CD14-positive monocyte (primary cell): ENCODE results near the gene ACYP2. TPM values are rescaled to one million over a fixed set of nuclear protein-coding genes. Genes with fewer than 3 reads are reported as not detected.
"Not testable (repeated sequence)": the region's sequence is repeated elsewhere in the genome, so short reads cannot be mapped to it uniquely, and the experiment has no call there.

ENCODE experiments used
- DNase-seq, 3 donors: peaks; one replicate each; pipeline ENCODE4 v3.0.0-alpha.2; 2011 to 2022
- H2AFZ ChIP-seq: 2 replicates; pipeline ENCODE4 v1.6.0; 2012; ENCODE audit warnings: mild to moderate bottlenecking, low read depth, low read length, inconsistent platforms; ENCODE audit not compliant: insufficient read depth, poor library complexity, severe bottlenecking
- H3K27ac ChIP-seq, 2 donors: 1 replicate in 1 of 2; 2 replicates in 1 of 2; pipeline ENCODE4 v1.5.1; 2012 to 2013; ENCODE audit warnings: low read length in 2 of 2, control low read depth in 1 of 2, inconsistent platforms in 1 of 2, low read depth in 1 of 2, mild to moderate bottlenecking in 1 of 2
- H3K27me3 ChIP-seq, 2 donors: one replicate each; pipeline versions ENCODE4 v1.6.0 to v1.6.1; 2011 to 2013; ENCODE audit warnings: low read length in 2 of 2; ENCODE audit not compliant: control insufficient read depth in 2 of 2, insufficient read depth in 2 of 2
- H3K36me3 ChIP-seq, 2 donors: replicated peaks in 1 of 2; 1 replicate in 1 of 2; 2 replicates in 1 of 2; pipeline versions ENCODE4 v1.5.1 to v1.6.1; 2012 to 2013; ENCODE audit warnings: low read length in 2 of 2, control low read depth in 1 of 2, inconsistent platforms in 1 of 2, mild to moderate bottlenecking in 1 of 2; ENCODE audit not compliant: insufficient read depth in 2 of 2, control insufficient read depth in 1 of 2
- H3K4me1 ChIP-seq, 2 donors: 1 replicate in 1 of 2; 2 replicates in 1 of 2; pipeline versions ENCODE4 v1.5.1 to v1.6.1; 2012 to 2013; ENCODE audit warnings: low read length in 2 of 2, control low read depth in 1 of 2, inconsistent platforms in 1 of 2, mild to moderate bottlenecking in 1 of 2, moderate library complexity in 1 of 2; ENCODE audit not compliant: insufficient read depth in 2 of 2, control insufficient read depth in 1 of 2
- H3K4me2 ChIP-seq: replicated peaks from 2 replicates; pipeline ENCODE3; 2012; ENCODE audit warnings: low read length, moderate library complexity, mild to moderate bottlenecking; ENCODE audit not compliant: poor library complexity, severe bottlenecking; ENCODE audit errors: extremely low read depth
- H3K4me3 ChIP-seq, 3 experiments: fragments of 200-600 bp in 1 of 3; sonication (generic) in 1 of 3; replicated peaks in 1 of 3; 1 replicate in 2 of 3; 2 replicates in 1 of 3; pipeline ENCODE4 v1.5.1; 2011 to 2013; ENCODE audit warnings: low read length in 3 of 3, mild to moderate bottlenecking in 3 of 3, control low read depth in 2 of 3, low read depth in 2 of 3, inconsistent platforms in 1 of 3, moderate library complexity in 1 of 3
- H3K79me2 ChIP-seq: 2 replicates; pipeline ENCODE4 v1.6.0; 2012; ENCODE audit warnings: mild to moderate bottlenecking, control low read depth, inconsistent platforms, low read length, moderate library complexity; ENCODE audit not compliant: insufficient read depth
- H3K9ac ChIP-seq: 2 replicates; pipeline ENCODE4 v1.6.0; 2017; ENCODE audit warnings: low read length, mild to moderate bottlenecking; ENCODE audit not compliant: insufficient read depth, poor library complexity, severe bottlenecking
- H3K9me3 ChIP-seq, 2 donors: replicated peaks in 1 of 2; 1 replicate in 1 of 2; 2 replicates in 1 of 2; pipeline versions ENCODE4 v1.5.1 to v1.6.1; 2012 to 2013; ENCODE audit warnings: low read length in 2 of 2, control low read depth in 1 of 2; ENCODE audit not compliant: control insufficient read depth in 1 of 2, insufficient read depth in 1 of 2
- H4K20me1 ChIP-seq: 2 replicates; pipeline ENCODE4 v1.6.0; 2012; ENCODE audit warnings: mild to moderate bottlenecking, low read length, control low read depth, moderate library complexity; ENCODE audit not compliant: insufficient read depth
- H3K27ac Mint-ChIP-seq, 7 donors: one replicate each; pipeline ENCODE4 v1.8.0; 2020; ENCODE audit warnings: mild to moderate bottlenecking in 7 of 7, mixed read lengths in 7 of 7, moderate library complexity in 6 of 7, inconsistent platforms in 2 of 7
- H3K27me3 Mint-ChIP-seq, 3 donors: one replicate each; pipeline ENCODE4 v1.8.0; 2021 to 2022; ENCODE audit warnings: low read depth in 3 of 3, mild to moderate bottlenecking in 3 of 3, mixed read lengths in 3 of 3, moderate library complexity in 3 of 3, inconsistent platforms in 1 of 3
- H3K36me3 Mint-ChIP-seq, 2 donors: one replicate each; pipeline ENCODE4 v1.8.0; 2020; ENCODE audit warnings: mixed read lengths in 2 of 2, inconsistent platforms in 1 of 2, mild to moderate bottlenecking in 1 of 2
- H3K4me1 Mint-ChIP-seq: one replicate; pipeline ENCODE4 v1.8.0; 2020; ENCODE audit warnings: mild to moderate bottlenecking, mixed read lengths
- H3K4me3 Mint-ChIP-seq, 2 donors: one replicate each; pipeline ENCODE4 v1.8.0; 2020; ENCODE audit warnings: mild to moderate bottlenecking in 2 of 2, mixed read lengths in 2 of 2, moderate library complexity in 1 of 2
- H3K9me3 Mint-ChIP-seq, 7 donors: one replicate each; pipeline ENCODE4 v1.8.0; 2020 to 2022; ENCODE audit warnings: mixed read lengths in 7 of 7, mild to moderate bottlenecking in 6 of 7, moderate library complexity in 6 of 7, inconsistent platforms in 2 of 7
- WGBS: methylation state at CpG from one replicate; pipeline ENCODE4 v1.1.5; 2013; ENCODE audit warnings: missing lambda C conversion rate; ENCODE audit not compliant: insufficient coverage; 5-methylcytosine and 5-hydroxymethylcytosine counted together
- intact Hi-C, 2 donors: fragments of 100-400 bp; cut with micrococcal nuclease; formaldehyde crosslinking; loops; one replicate each; pipeline versions ENCODE4 v1.15.0 to v1.15.1; 2023
- polyA plus RNA-seq, 3 donors: library from polyadenylated mRNA; depleted of rRNA in 1 of 3; unstranded in 2 of 3; stranded (reverse) in 1 of 3; fragments of 300-500 nt in 2 of 3; fragments of >200 nt in 1 of 3; fragmentation: Illumina TruSeq in 2 of 3; gene quantifications; 1 replicate in 2 of 3; 2 replicates in 1 of 3; pipeline ENCODE4 v1.2.3, GENCODE V29; 2012 to 2021
- TF ChIP-seq, protein P1 (sequence below): fragments of 200-600 bp; IDR thresholded peaks from one replicate; pipeline ENCODE4 v1.8.0; 2022; ENCODE audit warnings: antibody characterized with exemption, mild to moderate bottlenecking

Gene ACYP2
- polyA plus RNA-seq, 3 donors = 6.2 to 10.8 (median 10.3) TPM

DNA sequence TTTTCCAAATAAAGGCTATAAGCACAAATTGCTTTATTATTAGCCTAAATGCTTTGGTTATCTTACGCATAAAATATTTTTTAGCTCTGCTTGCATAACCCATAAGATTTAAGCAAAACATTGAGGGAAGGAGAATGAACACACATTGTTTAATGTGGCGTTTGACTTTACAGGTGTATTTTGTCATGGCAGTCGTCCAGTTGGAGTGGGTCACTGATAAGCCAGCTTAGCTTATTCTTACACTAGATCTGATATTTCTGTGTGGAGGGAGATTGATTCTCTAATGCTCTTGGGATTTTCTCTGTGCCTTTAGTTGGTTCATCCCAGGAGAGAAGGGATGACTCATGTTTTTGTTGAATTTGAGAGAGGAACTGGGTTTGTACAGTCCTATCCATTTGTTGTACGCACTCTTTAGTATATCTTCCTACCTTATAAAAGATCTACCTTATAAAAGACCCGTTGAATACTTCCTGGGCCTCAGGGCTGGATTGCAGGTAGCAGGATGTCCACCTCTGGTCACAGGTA lies 47.5 kb upstream of the ACYP2 start:
- intact Hi-C loops = no loop called here
- H3K27ac Mint-ChIP-seq = no peak overlapping the region

DNA sequence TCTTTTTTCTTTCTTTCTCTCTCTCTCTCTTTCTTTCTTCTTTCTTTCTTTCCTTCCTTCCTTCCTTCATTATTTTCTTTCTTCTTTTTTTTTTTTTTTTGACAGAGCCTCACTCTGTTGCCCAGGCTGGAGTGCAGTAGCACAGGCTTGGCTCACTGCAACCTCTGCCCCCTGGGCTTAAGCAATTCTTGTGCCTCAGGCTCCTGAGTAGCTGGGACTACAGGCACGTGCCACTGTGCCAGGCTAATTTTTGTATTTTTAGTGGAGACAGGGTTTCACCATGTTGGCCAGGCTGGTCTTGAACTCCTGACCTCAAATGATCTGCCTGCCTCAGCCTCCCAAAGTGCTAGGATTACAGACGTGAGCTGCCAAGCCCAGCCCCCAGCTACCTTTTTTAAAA lies 42.9 kb upstream of the ACYP2 start:
- H3K4me1 ChIP-seq, DNase-seq, H2AFZ ChIP-seq, H4K20me1 ChIP-seq, H3K79me2 ChIP-seq, H3K9me3 ChIP-seq, H3K27ac Mint-ChIP-seq, H3K4me2 ChIP-seq, H3K4me3 ChIP-seq, H3K36me3 Mint-ChIP-seq, H3K9me3 Mint-ChIP-seq, H3K27me3 ChIP-seq, H3K27me3 Mint-ChIP-seq, H3K36me3 ChIP-seq, H3K4me3 Mint-ChIP-seq, H3K9ac ChIP-seq, H3K27ac ChIP-seq, intact Hi-C loops, H3K4me1 Mint-ChIP-seq: not testable (repeated sequence)
- WGBS = no CpG with 5 or more reads among the region's 2 CpGs

More for the DNA sequence above, 47.5 kb upstream of the ACYP2 start:
- 100% methylated on average over 2 of the region's 5 CpGs for WGBS
- H2AFZ ChIP-seq = no peak overlapping the region
- Mint-ChIP-seq H3K9me3 (peaks cover 0 to 6% (median 2%) of the 10 kb centered on the region in 7 donors), H3K36me3 (no peaks in the 10 kb centered on the region), H3K27me3 (peaks cover 0 to 1% (median 0%) of the 10 kb centered on the region in 3 donors), H3K4me3 (no peak overlapping the region), H3K4me1 (no peaks in the 10 kb centered on the region)
- H3K36me3 ChIP-seq = no peaks in the 10 kb centered on the region
- H4K20me1 ChIP-seq = no peaks in the 10 kb centered on the region
- no peaks in the 10 kb centered on the region for H3K9me3 ChIP-seq
- no peaks in the 10 kb centered on the region for H3K79me2 ChIP-seq
- H3K4me2 ChIP-seq = no peak overlapping the region
- DNase-seq = no peak
- H3K4me1 ChIP-seq = no peaks in the 10 kb centered on the region
- no peaks in the 10 kb centered on the region for H3K27me3 ChIP-seq
- H3K4me3 ChIP-seq = no peak overlapping the region
- no peak overlapping the region for H3K9ac ChIP-seq
- TF ChIP-seq, protein P1, sequence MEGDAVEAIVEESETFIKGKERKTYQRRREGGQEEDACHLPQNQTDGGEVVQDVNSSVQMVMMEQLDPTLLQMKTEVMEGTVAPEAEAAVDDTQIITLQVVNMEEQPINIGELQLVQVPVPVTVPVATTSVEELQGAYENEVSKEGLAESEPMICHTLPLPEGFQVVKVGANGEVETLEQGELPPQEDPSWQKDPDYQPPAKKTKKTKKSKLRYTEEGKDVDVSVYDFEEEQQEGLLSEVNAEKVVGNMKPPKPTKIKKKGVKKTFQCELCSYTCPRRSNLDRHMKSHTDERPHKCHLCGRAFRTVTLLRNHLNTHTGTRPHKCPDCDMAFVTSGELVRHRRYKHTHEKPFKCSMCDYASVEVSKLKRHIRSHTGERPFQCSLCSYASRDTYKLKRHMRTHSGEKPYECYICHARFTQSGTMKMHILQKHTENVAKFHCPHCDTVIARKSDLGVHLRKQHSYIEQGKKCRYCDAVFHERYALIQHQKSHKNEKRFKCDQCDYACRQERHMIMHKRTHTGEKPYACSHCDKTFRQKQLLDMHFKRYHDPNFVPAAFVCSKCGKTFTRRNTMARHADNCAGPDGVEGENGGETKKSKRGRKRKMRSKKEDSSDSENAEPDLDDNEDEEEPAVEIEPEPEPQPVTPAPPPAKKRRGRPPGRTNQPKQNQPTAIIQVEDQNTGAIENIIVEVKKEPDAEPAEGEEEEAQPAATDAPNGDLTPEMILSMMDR = no peak
- H3K27ac ChIP-seq = no peak overlapping the region
